ENCODE measurements around the gene LST1.
A peak's percentile ranks its signal among the peaks of the same experiment; 100 is the strongest.
"Not testable (repeated sequence)": the region's sequence is repeated elsewhere in the genome, so short reads cannot be mapped to it uniquely, and the experiment has no call there.

Gene LST1

DNA sequence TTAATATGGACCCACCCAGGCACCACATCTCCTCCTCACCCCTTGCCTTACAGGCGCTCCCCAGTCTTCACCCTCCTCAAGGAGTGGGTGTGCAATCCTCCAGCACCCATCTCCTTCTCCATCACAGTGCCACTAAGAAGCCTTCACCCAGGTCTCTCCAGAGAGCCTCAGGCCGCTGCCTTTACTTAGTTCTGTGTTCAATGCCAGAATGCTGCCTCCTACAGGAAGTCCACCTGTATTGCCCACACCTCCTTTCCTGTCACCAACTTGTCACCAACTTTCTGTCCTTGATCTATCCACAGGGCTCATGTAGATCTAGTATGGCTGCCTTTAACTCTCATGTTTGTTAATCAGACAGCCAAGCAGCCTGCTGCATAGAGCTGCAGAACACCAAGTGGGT, 586 bp upstream of the LST1 start:
- peaks cover 4% of the 10 kb centered on the region for H3K36me3 Mint-ChIP-seq
- H3K4me1 Mint-ChIP-seq (ENCODE audit: low read depth), result peaks cover 61% of the 10 kb centered on the region
- H3K27ac Mint-ChIP-seq, result peak overlapping the region; percentile 91
- no peaks in the 10 kb centered on the region for H3K9me3 Mint-ChIP-seq (ENCODE audit: low read depth)
- H3K27me3 Mint-ChIP-seq, result no peaks in the 10 kb centered on the region
- H3K4me3 Mint-ChIP-seq, result peak overlapping the region; percentile 82

DNA sequence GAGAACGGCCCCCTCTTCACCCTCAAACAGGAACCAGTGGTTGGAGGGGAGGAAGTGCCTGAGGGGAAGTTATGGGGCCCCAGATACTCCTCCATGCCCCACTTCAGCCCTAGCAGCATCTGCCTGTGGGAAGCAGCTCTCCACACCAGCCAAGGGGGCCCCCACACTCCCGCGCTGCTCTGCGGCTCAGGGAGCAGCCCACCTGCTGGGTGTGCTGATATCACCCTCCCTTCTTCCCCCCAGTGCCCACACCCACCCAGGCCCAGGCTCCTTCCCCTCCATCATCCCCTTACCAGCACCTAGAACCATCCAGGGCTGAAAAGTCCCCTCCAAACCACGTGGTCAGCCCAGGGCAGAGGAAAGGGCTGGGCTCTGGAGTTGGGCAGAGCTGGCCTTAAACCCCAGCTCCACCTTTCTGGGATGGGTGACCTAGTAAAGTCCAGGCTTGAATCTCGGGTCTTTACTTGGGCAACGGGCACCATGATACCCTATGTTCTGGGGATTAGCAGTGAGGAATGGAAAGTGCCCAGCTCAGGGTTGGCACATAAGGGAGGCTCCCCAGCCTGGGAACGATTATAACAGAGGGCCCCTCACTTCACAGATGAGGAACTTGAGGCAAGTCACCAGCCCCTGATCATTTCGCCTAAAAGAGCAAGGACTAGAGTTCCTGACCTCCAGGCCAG, 663 bp downstream of the LST1 start:
- Mint-ChIP-seq H3K4me1 (ENCODE audit: low read depth) (peaks cover 61% of the 10 kb centered on the region), H3K27ac (peak overlapping the region; percentile 91), H3K9me3 (ENCODE audit: low read depth) (no peaks in the 10 kb centered on the region), H3K4me3 (peak overlapping the region; percentile 82), H3K36me3 (peaks cover 4% of the 10 kb centered on the region), H3K27me3 (no peaks in the 10 kb centered on the region)

DNA sequence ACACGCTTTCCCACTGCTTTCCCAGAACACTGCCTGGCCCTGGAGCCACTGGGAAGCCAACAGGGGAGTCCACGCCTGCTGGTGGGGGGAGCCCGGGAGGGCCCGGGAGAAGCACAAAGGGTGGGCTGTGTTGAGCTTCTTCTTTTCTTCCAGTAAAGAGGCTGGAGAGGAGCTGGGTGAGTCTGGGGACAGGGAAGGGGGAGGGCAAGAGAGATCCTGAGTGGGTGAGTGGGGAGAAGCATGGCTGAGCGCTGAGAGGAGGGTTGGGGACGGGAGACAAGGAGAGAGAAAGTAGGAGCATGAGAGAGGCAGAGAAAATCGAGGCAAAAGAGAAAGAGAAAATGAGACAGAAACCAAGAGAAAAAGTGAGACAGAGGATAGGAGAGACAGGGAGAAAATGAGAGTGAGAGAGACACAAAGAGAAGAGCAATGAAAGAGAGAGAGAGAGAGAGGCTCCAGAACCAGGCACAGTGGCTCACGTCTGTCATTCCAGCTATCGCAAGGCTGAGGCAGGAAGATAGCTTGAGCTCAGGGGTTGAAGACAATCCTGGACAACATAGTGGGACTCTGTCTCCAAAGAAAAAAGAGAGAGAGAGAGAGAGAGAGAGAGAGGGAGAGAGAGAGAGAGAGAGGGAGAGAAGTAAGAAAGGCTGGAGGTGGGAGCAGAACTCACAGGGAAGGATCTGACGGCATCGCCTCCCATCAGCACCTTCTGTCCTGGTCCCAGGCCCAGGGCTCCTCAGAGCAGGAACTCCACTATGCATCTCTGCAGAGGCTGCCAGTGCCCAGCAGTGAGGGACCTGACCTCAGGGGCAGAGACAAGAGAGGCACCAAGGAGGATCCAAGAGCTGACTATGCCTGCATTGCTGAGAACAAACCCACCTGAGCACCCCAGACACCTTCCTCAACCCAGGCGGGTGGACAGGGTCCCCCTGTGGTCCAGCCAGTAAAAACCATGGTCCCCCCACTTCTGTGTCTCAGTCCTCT, 2.0 kb downstream of the LST1 start:
- peak overlapping the region; percentile 97 for H3K27ac Mint-ChIP-seq
- H3K4me3 Mint-ChIP-seq, result peak overlapping the region; percentile 83
- H3K27me3 Mint-ChIP-seq, result no peaks in the 10 kb centered on the region
- peaks cover 2% of the 10 kb centered on the region for H3K36me3 Mint-ChIP-seq
- H3K4me1 Mint-ChIP-seq (ENCODE audit: low read depth), result peaks cover 62% of the 10 kb centered on the region
- no peaks in the 10 kb centered on the region for H3K9me3 Mint-ChIP-seq (ENCODE audit: low read depth)

DNA sequence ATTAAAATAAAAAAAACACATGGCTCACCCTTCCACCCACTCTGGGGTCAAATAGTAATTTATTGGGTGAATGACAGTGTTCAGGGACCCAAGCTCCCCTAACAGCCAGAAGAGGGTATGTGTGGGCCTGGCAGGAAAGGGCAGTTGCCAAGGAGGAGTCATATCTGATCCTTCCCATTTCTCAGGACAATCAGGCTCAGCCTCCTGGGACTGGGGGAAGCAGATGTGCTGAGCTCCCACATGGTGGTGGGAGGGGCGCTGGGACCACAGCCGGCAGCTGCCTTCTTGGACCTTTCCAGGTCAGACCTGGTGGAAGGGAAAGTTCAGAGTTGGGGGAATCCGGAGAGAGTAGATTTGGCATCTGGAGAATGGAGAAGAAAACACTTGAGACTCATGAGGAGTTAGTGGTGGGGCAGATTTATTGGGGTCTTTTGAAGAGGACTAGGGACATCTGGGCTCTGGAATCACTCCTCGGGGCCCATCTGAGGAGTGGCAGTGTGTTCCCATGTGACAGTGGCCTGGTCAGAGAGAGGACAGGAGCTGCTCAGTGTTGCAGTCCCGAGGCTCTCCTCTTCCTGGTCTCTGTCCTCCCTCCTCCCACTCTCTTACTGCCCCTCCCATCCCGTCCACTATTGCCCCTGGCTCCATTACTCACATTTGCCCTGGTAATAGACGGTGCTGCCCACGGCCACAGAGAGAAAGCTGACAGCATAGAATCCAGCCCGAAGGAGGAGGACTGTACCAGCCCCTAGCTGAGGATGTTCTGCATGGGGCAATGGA, 3.0 kb downstream of the LST1 start:
- H3K4me3 Mint-ChIP-seq, result peak overlapping the region; percentile 3
- H3K36me3 Mint-ChIP-seq, result peaks cover 2% of the 10 kb centered on the region
- H3K27ac Mint-ChIP-seq, result peak overlapping the region; percentile 68
- H3K4me1 Mint-ChIP-seq (ENCODE audit: low read depth), result peaks cover 61% of the 10 kb centered on the region
- H3K27me3 Mint-ChIP-seq, result no peaks in the 10 kb centered on the region
- H3K9me3 Mint-ChIP-seq (ENCODE audit: low read depth), result no peaks in the 10 kb centered on the region

DNA sequence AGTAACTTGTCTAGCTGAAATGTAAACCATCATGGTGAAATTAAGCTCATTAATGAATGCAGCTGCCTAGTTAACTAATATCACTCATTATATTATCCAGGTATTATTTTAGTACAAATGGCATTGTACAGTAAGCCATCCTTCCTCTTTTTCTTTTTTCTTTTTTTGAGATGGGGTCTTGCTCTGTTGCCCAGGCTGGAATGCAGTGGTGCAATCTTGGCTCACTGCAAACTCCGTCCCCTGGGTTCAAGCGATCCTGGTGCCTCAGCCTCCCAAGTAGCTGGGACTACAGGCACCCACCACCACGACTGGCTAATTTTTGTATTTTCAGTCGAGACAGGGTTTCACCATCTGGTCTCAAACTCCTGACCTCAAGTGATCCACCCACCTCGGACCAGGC, 4.6 kb downstream of the LST1 start:
- H3K4me3 Mint-ChIP-seq; H3K9me3 Mint-ChIP-seq (ENCODE audit: low read depth); H3K36me3 Mint-ChIP-seq; H3K27me3 Mint-ChIP-seq; H3K27ac Mint-ChIP-seq: not testable (repeated sequence)
- peaks cover 55% of the 10 kb centered on the region for H3K4me1 Mint-ChIP-seq (ENCODE audit: low read depth)

DNA sequence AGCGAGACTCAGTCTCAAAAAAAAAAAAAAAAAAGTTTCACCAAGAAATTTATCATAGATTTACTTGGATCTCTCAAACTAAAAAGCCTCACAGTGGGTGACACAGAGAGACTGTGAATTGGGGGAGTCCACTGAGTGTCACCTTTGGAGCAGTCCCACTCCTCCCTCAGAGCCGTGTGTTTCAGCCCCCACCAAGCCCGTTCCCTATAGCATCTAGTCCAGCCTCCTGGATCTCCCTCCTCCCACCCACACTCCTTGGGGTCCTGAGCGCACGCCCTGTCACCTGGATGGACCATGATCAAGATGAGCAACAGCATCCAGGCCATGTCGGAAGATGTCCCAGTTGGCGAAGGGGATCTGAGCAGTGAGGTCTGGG, 6.3 kb downstream of the LST1 start:
- Mint-ChIP-seq H3K27me3 (no peaks in the 10 kb centered on the region), H3K9me3 (ENCODE audit: low read depth) (no peaks in the 10 kb centered on the region), H3K4me1 (ENCODE audit: low read depth) (peaks cover 51% of the 10 kb centered on the region), H3K4me3 (peak overlapping the region; percentile 68), H3K27ac (peak overlapping the region; percentile 76), H3K36me3 (peaks cover 2% of the 10 kb centered on the region)

DNA sequence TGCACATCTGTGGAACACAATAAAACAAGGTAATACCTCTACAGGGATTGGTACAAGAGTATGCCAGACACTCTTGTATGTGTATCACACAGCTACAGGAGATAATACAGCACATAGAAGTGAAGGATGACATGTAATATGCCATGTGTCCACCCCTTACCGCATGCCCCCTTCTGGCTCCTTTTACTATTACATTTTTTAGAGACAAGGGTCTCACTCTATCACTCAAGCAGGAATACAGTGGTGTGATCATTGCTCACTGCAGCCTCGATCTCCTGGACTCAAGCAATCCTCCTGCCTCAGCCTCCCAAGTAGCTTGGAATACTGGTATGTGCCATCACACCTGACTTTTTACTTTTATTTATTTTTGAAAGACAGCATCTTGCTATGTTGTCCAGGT, 10.9 kb downstream of the LST1 start:
- no peaks in the 10 kb centered on the region for H3K36me3 Mint-ChIP-seq
- no peaks in the 10 kb centered on the region for H3K27me3 Mint-ChIP-seq
- H3K9me3 Mint-ChIP-seq (ENCODE audit: low read depth), result no peaks in the 10 kb centered on the region
- H3K27ac Mint-ChIP-seq, result peak overlapping the region; percentile 79
- H3K4me1 Mint-ChIP-seq (ENCODE audit: low read depth), result peaks cover 43% of the 10 kb centered on the region
- H3K4me3 Mint-ChIP-seq, result peak overlapping the region; percentile 20

DNA sequence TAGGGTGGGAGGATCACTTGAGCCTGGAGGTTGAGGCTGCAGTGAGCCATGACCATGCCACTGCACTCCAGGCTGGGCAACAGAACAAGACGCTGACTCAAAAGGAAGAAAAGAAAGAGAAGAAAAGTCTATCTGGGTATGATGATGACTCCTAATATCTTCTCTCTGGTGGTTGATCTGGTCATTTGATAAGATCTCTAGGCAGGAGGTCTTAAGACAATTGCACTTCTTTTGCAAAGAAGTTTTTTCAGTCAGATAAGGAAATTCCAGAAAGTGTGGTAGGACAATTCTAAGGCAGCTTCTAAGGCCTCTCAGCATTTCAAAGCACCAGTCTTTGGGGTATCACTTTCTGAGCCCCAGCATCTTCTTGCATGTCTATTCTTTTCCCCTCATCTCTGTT, 21.2 kb downstream of the LST1 start:
- Mint-ChIP-seq H3K4me1 (ENCODE audit: low read depth) (no peaks in the 10 kb centered on the region), H3K27me3 (no peaks in the 10 kb centered on the region), H3K27ac (no peak overlapping the region), H3K36me3 (no peaks in the 10 kb centered on the region), H3K9me3 (ENCODE audit: low read depth) (no peaks in the 10 kb centered on the region), H3K4me3 (no peak overlapping the region)

DNA sequence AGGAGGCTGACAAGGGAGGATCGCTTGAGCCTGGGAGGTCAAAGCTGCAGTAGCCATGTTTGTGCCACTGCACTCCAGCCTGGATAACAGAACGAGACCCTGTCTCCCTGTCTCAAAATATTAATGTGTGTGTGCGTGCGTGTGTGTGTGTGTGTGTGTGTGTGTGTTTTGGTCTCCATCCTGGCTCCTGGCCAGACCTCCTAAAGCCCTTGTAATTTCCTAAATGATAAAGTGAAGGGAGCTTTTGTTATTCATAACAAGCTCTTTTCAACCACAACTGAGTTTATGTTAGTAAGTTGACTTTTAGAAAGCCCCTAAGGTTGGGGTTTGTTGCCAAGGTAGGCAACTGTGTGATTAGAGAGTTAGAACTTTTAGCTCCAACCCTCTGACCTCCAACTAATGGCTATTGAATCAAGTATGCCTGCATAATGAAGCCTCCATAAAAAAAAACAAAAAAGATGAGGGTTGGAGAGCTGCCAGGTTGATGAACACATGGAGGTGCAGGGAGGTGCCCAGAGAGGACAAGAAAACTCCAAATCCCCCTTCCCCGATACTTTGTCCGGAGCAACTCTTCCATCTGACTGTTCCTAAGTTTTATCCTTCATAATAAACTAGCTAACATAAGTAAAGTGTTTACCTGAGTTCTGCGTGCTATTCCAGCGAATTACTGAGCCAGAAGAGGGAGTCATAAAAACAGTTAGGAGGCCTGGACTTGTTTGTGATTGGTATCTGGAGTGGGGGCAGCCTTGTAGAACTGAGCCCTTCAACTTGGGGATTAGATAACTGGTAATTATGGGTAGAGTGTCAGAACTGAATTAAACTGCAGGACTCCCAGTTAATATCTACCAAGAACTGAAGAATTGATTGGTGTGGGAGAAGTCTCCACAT, 23.7 kb downstream of the LST1 start:
- no peaks in the 10 kb centered on the region for H3K9me3 Mint-ChIP-seq (ENCODE audit: low read depth)
- no peaks in the 10 kb centered on the region for H3K27me3 Mint-ChIP-seq
- H3K4me3 Mint-ChIP-seq, result no peak overlapping the region
- no peak overlapping the region for H3K27ac Mint-ChIP-seq
- H3K4me1 Mint-ChIP-seq (ENCODE audit: low read depth), result peaks cover 7% of the 10 kb centered on the region
- no peaks in the 10 kb centered on the region for H3K36me3 Mint-ChIP-seq

DNA sequence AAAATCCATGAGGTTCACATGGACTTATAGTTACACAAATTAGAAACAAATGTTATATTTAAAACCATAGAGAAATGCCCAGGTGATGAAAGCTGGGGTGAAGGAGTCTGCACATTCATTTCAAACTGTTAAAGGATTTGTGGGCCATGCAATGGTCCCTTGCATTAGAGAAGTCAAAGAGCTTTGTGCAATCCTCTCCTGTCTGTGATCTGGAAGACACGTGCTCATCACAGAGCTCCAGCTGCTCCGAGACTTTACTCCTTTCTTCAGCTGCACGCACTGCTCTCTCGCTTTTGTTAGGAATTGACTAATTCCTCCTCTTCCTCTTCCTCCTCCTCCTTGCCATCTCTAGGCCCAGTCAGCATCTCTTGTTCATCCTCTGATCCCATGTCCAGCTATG, 24.9 kb downstream of the LST1 start:
- Mint-ChIP-seq H3K27me3 (no peaks in the 10 kb centered on the region), H3K36me3 (no peaks in the 10 kb centered on the region), H3K4me3 (no peak overlapping the region), H3K4me1 (ENCODE audit: low read depth) (peaks cover 19% of the 10 kb centered on the region), H3K9me3 (ENCODE audit: low read depth) (no peaks in the 10 kb centered on the region), H3K27ac (no peak overlapping the region)

DNA sequence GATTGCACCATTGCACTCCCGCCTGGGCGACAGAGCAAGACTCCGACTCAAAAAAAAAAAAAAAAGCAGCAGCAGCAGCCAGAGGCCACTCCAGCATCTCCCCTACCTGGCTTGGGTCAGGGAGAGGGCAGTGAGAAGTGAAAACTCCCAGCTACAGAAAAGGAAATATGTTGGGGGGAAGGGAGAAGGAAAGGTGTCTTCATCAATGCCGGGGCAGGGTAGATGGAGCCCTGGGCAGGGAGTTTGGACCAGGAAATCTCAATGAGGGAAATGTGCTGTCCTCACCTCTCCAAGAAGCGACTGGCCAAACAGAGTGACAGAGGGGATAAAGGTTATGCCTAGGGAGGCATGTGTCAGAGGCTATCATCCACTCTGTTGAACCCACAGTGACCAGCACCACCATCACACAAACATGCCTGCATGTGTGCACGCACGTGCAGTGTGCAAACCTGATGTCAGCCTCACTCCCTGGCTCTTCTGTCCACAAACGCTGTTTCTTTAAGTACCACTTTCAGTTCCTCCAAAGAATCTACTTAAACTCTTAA, 28.1 kb downstream of the LST1 start:
- Mint-ChIP-seq H3K36me3 (no peaks in the 10 kb centered on the region), H3K9me3 (ENCODE audit: low read depth) (no peaks in the 10 kb centered on the region), H3K4me3 (no peak overlapping the region), H3K27ac (peak overlapping the region; percentile 22), H3K27me3 (no peaks in the 10 kb centered on the region), H3K4me1 (ENCODE audit: low read depth) (peaks cover 38% of the 10 kb centered on the region)

DNA sequence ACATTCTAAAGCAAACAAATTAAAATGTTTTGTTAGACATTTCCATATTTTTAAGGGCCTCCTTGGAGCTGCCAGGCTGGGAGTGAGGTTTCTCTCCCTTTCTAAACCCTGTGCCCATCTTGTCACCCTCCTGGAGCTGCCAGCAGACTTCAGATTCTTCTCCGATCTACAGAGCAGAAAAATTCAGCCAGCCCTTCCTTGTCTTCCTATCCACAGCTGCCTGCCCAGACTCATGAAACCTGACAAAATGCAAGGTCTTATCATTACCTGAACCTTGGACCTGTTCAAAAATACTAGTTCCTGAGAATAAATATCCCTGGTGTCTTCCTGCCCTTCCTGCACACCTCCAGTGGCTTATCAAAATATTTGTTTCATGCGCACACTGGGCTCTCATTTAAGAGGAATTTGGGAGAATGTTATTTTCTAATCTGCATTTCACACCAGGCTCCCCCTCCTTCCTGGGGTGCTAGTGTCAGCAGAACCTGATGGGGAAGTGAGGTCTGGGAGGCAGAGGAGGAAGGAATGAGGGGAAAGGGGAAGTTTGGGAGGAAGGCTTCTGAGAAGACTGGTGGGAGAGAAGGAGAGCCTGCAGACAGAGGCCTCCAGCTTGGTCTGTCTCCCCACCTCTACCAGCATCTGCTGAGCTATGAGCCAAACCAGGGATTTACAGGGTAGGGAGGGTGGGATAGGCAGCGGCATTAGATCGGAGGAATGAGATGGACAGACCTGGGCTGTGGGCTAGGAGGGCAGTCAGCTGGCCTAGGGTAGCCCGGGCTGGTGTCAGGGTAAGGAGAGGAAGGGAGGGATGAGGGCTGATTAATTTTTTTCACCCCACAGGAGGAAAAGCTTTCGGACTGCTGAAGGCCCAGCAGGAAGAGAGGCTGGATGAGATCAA, 28.9 kb downstream of the LST1 start, which contains the start of gene AIF1:
TSS of gene AIF1 (plus strand) at position 551 of the 895 bp plus-strand sequence. CDS start at position 647, 96 bp downstream.
- Mint-ChIP-seq H3K36me3 (peaks cover 2% of the 10 kb centered on the region), H3K27me3 (no peaks in the 10 kb centered on the region), H3K27ac (peak within 1 kb of the TSS; percentile 97), H3K9me3 (ENCODE audit: low read depth) (no peaks in the 10 kb centered on the region), H3K4me3 (peak within 1 kb of the TSS; percentile 89), H3K4me1 (ENCODE audit: low read depth) (peaks cover 42% of the 10 kb centered on the region)

DNA sequence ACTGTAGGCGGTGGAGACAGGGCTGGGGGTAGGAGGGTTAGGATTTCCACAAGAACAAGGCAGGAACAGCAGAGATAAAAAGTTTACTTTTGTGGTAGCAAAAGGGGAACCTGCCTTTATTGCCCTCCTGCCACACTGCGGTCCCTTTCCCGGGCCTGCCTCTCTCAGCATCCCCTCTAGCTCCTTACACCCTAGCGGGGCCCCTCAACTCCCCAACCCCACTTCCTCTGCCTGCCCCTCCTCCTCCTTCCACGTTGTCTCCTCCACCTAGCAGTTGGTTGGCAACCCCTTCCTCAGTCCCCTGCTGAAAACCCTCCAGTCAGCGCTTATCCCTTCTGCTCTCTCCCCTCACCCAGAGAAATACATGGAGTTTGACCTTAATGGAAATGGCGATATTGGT, 29.7 kb downstream of the LST1 start:
- H3K36me3 Mint-ChIP-seq, result peaks cover 2% of the 10 kb centered on the region
- no peaks in the 10 kb centered on the region for H3K9me3 Mint-ChIP-seq (ENCODE audit: low read depth)
- H3K27ac Mint-ChIP-seq, result peak overlapping the region; percentile 97
- H3K4me1 Mint-ChIP-seq (ENCODE audit: low read depth), result peaks cover 44% of the 10 kb centered on the region
- H3K4me3 Mint-ChIP-seq, result peak overlapping the region; percentile 89
- no peaks in the 10 kb centered on the region for H3K27me3 Mint-ChIP-seq
